Sigmoid colon (tissue), 7 donors: Measurements from ENCODE around the gene LZTS3. TPM values are rescaled to one million over a fixed set of nuclear protein-coding genes. Genes with fewer than 3 reads are reported as not detected.

Source experiments
- DNase-seq: peaks from one replicate; pipeline ENCODE4 v3.0.0-alpha.2; 2019
- H3K27ac ChIP-seq, 4 donors: fragments of 200-600 bp; sonication (generic); one replicate each; pipeline ENCODE4 v1.5.1; 2016 to 2019; ENCODE audit warnings: mild to moderate bottlenecking in 1 of 4
- H3K27me3 ChIP-seq, 3 donors: fragments of 200-600 bp; sonication (generic); one replicate each; pipeline ENCODE4 v1.5.1; 2019; ENCODE audit warnings: mild to moderate bottlenecking in 1 of 3
- H3K36me3 ChIP-seq, 4 donors: fragments of 200-600 bp; sonication (generic); one replicate each; pipeline ENCODE4 v1.5.1; 2016 to 2019
- H3K4me1 ChIP-seq, 4 donors: fragments of 200-600 bp; sonication (generic); one replicate each; pipeline ENCODE4 v1.5.1; 2017 to 2019
- H3K4me3 ChIP-seq, 4 donors: fragments of 200-600 bp; sonication (generic); one replicate each; pipeline ENCODE4 v1.5.1; 2017 to 2019; ENCODE audit warnings: mild to moderate bottlenecking in 2 of 4, moderate library complexity in 1 of 4
- H3K9me3 ChIP-seq, 4 donors: fragments of 200-600 bp in 3 of 4; sonication (generic) in 3 of 4; one replicate each; pipeline versions ENCODE4 v1.5.1 to v1.6.1; 2013 to 2019
- CTCF ChIP-seq, 4 experiments: fragments of 450-650 bp in 3 of 4; fragments of 200-600 bp in 1 of 4; IDR thresholded peaks; one replicate each; pipeline ENCODE4 v1.5.1; 2016 to 2019; ENCODE audit warnings: antibody characterized with exemption in 4 of 4, mild to moderate bottlenecking in 3 of 4, moderate library complexity in 2 of 4
- EP300 ChIP-seq, 4 donors: sonication (generic); formaldehyde crosslinking; IDR thresholded peaks; one replicate each; pipeline ENCODE4 v1.6.1; 2017; ENCODE audit warnings: antibody characterized with exemption in 4 of 4
- POLR2A ChIP-seq, 2 donors: fragments of 450-650 bp; IDR thresholded peaks; one replicate each; pipeline ENCODE4 v1.6.1; 2016; ENCODE audit warnings: antibody characterized with exemption in 2 of 2, mild to moderate bottlenecking in 2 of 2, moderate library complexity in 2 of 2
- POLR2AphosphoS5 ChIP-seq, 4 donors: sonication (generic); formaldehyde crosslinking; IDR thresholded peaks; one replicate each; pipeline ENCODE4 v1.6.1; 2017; ENCODE audit warnings: antibody characterized with exemption in 4 of 4
- WGBS, 2 donors: extraction: QIAGEN DNeasy Blood & Tissue Kit; methylation state at CpG; one replicate each; pipeline ENCODE4 v1.1.7; 2013; 5-methylcytosine and 5-hydroxymethylcytosine counted together
- intact Hi-C: fragments of 100-400 bp; cut with DNase I; formaldehyde crosslinking; loops from one replicate; pipeline ENCODE4 v1.15.1; 2023
- polyA plus RNA-seq, 3 donors: library from polyadenylated mRNA; stranded (reverse); fragments of 200-250 nt; gene quantifications; one replicate each; pipeline ENCODE4 v1.2.3, GENCODE V29; 2013
- total RNA-seq, 4 donors: library from RNA; depleted of rRNA; stranded (reverse); fragments of >200 nt; gene quantifications; one replicate each; pipeline ENCODE4 v1.1.0, GENCODE V29; 2016
- donor health status: healthy with polysubstance abuse.
- donor health status: Bipolar disorder and iron deficiency.
- donor health status: healthy.

LZTS3 gene
- total and polyA plus RNA-seq, 7 donors: 2.4 to 10.5 (median 8.3) TPM

- WGBS, 2 donors: 95% methylated on average over 7 of the region's 7 CpGs
- intact Hi-C loops: no loop called here
- H3K9me3 ChIP-seq: no peaks in the 10 kb centered on the region
These were observed 39.9 kb upstream of the LZTS3 start for GRCh38 chr20:3213226-3213625.

GRCh38 chr20:3210346-3210745, 37.0 kb upstream of the LZTS3 start:
- intact Hi-C loops: no loop called here
- Histone ChIP-seq H3K9me3 (no peaks in the 10 kb centered on the region), H3K36me3 (peaks cover 0 to 17% (median 4%) of the 10 kb centered on the region in 4 donors), H3K4me1 (peaks cover 0 to 13% (median 10%) of the 10 kb centered on the region in 4 donors), H3K4me3 (peak overlapping the region; percentile 69 to 85 (median 76)), H3K27ac (no peak overlapping the region), H3K27me3 (no peaks in the 10 kb centered on the region)
- no peak for DNase-seq
- TF ChIP-seq POLR2A (IDR thresholded peaks at IDR 0.05): no peak
- no peak for TF ChIP-seq CTCF (IDR thresholded peaks at IDR 0.05)
- no peak for TF ChIP-seq POLR2AphosphoS5 (IDR thresholded peaks at IDR 0.05)
- TF ChIP-seq EP300 (IDR thresholded peaks at IDR 0.05): no peak
- WGBS, 2 donors: 74 to 77% methylated on average over 2 of the region's 2 CpGs

More at GRCh38 chr20:3213226-3213625, 39.9 kb upstream of the LZTS3 start:
- no peak overlapping the region for H3K4me3 ChIP-seq
- no peaks in the 10 kb centered on the region for H3K27me3 ChIP-seq
- peaks cover 0 to 14% (median 12%) of the 10 kb centered on the region in 4 donors for H3K4me1 ChIP-seq
- TF ChIP-seq POLR2A (IDR thresholded peaks at IDR 0.05): no peak
- H3K27ac ChIP-seq: no peak overlapping the region
- DNase-seq: no peak
- peaks cover 0 to 36% (median 6%) of the 10 kb centered on the region in 4 donors for H3K36me3 ChIP-seq

GRCh38 chr20:3209946-3210317, 36.6 kb upstream of the LZTS3 start:
- Histone ChIP-seq H3K27ac (peak overlapping the region; percentile 76 to 84 (median 80)), H3K9me3 (no peaks in the 10 kb centered on the region), H3K27me3 (no peaks in the 10 kb centered on the region), H3K36me3 (peaks cover 0 to 13% (median 4%) of the 10 kb centered on the region in 4 donors), H3K4me3 (peak overlapping the region; percentile 69 to 85 (median 76)), H3K4me1 (peaks cover 0 to 13% (median 11%) of the 10 kb centered on the region in 4 donors)
- intact Hi-C loops: loop anchor here (5.0 kb wide), 1 partner anchor 38 kb away; the partner anchor contains the start of gene LZTS3
- TF ChIP-seq EP300 (IDR thresholded peaks at IDR 0.05) (no peak), POLR2A (IDR thresholded peaks at IDR 0.05) (no peak), POLR2AphosphoS5 (IDR thresholded peaks at IDR 0.05) (no peak), CTCF (IDR thresholded peaks at IDR 0.05) (no peak)
- no peak for DNase-seq
- WGBS, 2 donors: 1 to 2% methylated on average over 10 of the region's 10 CpGs

GRCh38 chr20:3209257-3209945, 36.1 kb upstream of the LZTS3 start, which contains the start of gene ITPA:
Gene ITPA (plus strand): TSS chr20:3209498. CDS start chr20:3209552, 54 bp downstream.
- intact Hi-C loops: loop anchor here (5.0 kb wide), 1 partner anchor 37 kb away; the partner anchor contains the start of gene LZTS3
- no peak for DNase-seq
- WGBS, 2 donors: 0% methylated on average over 48 of the region's 48 CpGs

More at GRCh38 chr20:3209257-3209945, 36.1 kb upstream of the LZTS3 start, which contains the start of gene ITPA:
- peaks cover 0 to 16% (median 12%) of the 10 kb centered on the region in 4 donors for H3K4me1 ChIP-seq
- H3K36me3 ChIP-seq: peaks cover 0 to 13% (median 4%) of the 10 kb centered on the region in 4 donors
- H3K27me3 ChIP-seq: no peaks in the 10 kb centered on the region
- H3K27ac ChIP-seq: peak within 1 kb of the TSS; percentile 76 to 84 (median 80)
- TF ChIP-seq POLR2AphosphoS5 (IDR thresholded peaks at IDR 0.05) (no peak), EP300 (IDR thresholded peaks at IDR 0.05) (no peak), POLR2A (IDR thresholded peaks at IDR 0.05) (no peak), CTCF (IDR thresholded peaks at IDR 0.05) (no peak)
- peak within 1 kb of the TSS; percentile 69 to 85 (median 76) for H3K4me3 ChIP-seq
- no peaks in the 10 kb centered on the region for H3K9me3 ChIP-seq
